AG04449 (cell line): ENCODE results near the gene METRNL.
A peak's percentile ranks its signal among the peaks of the same experiment; 100 is the strongest.

Experiments used
- CTCF ChIA-PET: fragments of 350-600 bp; formaldehyde crosslinking; extraction: SDS; loops from one replicate; lab custom pipeline; 2021; ENCODE audit warnings: antibody characterized with exemption; lab: Yijun Ruan, JAX
- POLR2A ChIA-PET: fragments of 400-600, 350-600 bp; formaldehyde crosslinking; extraction: SDS; loops from one replicate; lab custom pipeline; 2020; ENCODE audit warnings: antibody characterized with exemption, inconsistent platforms; lab: Yijun Ruan, JAX
- DNase-seq: peaks from one replicate; pipeline ENCODE4 v3.0.0-alpha.2; 2010; ENCODE audit warnings: low read depth, low spot score
- H3K4me3 ChIP-seq: 2 replicates; pipeline ENCODE4 v1.5.1; 2011; ENCODE audit warnings: low read depth, mild to moderate bottlenecking, control low read depth, low read length
- TF ChIP-seq, protein P1 (sequence below): IDR thresholded peaks from one replicate; pipeline ENCODE4 v1.5.1; 2011; ENCODE audit warnings: mild to moderate bottlenecking, moderate library complexity, low read length, control low read depth, inconsistent platforms; ENCODE audit not compliant: insufficient read depth; ENCODE audit errors: missing control alignments

The METRNL gene

DNA sequence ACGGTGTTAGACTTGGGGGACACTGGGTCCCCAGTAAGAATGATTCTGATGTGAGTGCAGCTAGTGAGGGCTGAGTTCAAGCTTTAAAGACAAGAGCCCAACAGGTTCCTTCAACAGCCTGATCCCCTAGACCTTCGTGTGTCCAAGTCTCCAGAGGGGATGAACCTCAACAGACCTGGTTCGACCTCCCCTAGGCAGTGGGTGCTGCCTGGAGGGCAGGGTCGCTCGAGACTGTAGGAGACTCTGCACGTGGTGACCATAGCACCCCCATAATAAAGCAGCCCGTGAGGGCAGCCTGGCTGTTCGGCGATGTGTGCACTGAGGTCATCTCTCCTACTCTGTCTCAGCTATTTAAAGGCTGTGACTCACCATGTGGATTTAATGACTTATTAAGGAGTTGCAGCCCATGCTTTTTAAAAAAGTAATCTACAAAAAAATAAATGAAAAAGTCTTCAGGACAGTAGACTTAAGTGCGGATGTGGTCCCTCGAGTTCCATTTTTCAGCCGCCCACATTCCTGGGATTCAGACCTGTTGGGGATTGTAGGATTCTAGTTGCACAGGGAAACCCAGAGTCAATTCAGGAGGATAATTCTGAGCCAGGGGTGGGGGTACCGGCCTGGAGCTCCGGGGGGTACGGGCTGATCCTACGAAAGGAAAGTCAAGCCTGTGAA is 23.4 kb upstream of the METRNL start:
- TF ChIP-seq, protein P1, sequence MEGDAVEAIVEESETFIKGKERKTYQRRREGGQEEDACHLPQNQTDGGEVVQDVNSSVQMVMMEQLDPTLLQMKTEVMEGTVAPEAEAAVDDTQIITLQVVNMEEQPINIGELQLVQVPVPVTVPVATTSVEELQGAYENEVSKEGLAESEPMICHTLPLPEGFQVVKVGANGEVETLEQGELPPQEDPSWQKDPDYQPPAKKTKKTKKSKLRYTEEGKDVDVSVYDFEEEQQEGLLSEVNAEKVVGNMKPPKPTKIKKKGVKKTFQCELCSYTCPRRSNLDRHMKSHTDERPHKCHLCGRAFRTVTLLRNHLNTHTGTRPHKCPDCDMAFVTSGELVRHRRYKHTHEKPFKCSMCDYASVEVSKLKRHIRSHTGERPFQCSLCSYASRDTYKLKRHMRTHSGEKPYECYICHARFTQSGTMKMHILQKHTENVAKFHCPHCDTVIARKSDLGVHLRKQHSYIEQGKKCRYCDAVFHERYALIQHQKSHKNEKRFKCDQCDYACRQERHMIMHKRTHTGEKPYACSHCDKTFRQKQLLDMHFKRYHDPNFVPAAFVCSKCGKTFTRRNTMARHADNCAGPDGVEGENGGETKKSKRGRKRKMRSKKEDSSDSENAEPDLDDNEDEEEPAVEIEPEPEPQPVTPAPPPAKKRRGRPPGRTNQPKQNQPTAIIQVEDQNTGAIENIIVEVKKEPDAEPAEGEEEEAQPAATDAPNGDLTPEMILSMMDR = no peak
- DNase-seq = peak; percentile 54
- H3K4me3 ChIP-seq = no peak overlapping the region
- POLR2A ChIA-PET = no interaction called here
- CTCF ChIA-PET = no interaction called here

DNA sequence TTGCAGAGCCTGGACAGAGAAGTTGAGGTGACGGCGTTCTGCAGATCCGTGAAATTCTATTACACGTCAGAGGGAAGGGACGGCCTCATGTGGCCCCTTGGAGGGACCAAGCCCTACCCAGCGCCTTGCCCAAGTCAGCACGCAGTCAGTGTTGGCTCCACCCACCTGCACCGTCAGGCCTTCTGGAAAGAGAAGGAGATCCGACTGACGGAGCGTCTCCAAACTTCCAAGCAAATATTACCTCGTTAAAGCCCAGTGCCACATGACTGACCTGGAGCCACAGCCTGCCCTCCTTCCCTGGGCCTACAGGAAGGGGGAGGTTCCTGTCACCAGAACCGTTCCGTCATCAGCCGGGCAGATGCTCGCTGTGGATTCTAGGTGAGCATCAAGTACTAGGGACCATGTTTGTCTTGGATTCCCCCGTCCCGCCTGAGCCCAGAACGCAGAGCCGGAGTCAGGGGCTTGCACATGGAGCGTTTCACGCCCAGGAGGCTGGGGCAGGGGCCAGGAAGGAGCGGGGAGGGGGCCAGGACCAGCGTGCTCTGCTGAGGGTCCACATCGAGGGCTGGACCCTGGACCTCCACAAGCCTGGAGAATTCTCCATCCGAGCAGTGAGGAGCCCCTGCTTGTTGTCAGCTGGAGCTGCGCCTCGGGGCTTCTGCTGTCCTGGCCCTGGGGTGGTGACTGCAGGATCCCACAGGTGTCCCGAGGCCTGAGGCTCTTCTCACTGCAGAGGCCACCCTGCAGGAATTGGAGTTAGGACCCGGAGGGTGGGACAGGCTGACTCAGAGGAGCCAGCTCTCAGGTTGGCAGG is 22.6 kb upstream of the METRNL start:
- TF ChIP-seq, protein P1 = no peak
- CTCF ChIA-PET = interaction anchor here (1.5 kb wide), 1 partner anchor 147 kb away, joined by 3 read pairs; no protein-coding TSS in a partner anchor
- DNase-seq = no peak
- H3K4me3 ChIP-seq = no peak overlapping the region
- POLR2A ChIA-PET = no interaction called here

DNA sequence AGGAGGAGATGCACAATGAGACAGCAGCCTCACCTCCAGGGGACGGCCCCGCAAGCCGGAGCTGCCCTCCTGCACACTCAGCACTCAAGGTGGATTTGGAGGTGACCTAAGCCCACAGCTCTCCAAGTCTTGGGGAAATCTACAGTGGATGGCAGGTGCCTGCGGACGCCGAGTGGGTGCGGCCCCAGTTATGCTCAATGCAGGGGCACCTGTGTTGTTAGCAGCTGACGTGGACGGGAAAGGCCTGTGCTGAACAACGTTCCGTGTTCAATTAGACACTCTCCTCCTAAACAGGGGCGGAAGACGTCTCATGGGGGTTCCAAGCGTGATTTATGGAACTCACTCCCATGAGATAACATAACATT is 22.0 kb upstream of the METRNL start:
- POLR2A ChIA-PET = no interaction called here
- TF ChIP-seq, protein P1 = no peak
- no peak for DNase-seq
- H3K4me3 ChIP-seq = no peak overlapping the region
- CTCF ChIA-PET = interaction anchor here (1.5 kb wide), 1 partner anchor 147 kb away, joined by 3 read pairs; no protein-coding TSS in a partner anchor

DNA sequence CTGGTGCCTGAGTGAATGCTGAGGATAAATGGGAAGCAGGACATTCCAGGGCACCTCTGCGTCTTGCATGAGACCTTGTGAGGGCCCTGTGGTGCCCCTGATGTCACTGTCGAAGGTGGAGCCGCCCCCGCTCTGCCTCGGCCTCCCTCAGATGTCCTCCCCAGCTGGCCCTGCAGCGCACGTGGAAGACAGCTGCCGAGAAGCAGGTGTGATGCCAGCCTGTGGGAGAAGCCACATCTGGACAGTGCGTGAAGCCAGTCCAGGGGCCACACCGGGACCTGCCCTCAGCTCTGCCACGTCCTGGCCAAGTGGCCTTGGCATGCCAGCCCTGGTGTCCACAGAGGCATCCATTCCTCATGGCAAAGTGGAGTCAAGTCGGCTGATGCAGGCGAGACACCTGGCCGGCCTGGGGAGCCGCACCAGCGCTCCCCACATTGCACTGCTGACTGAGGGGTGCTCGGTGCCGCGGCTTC is 21.6 kb upstream of the METRNL start:
- no peak overlapping the region for H3K4me3 ChIP-seq
- ChIA-PET CTCF (interaction anchor here (1.5 kb wide), 1 partner anchor 146 kb away, joined by 3 read pairs; no protein-coding TSS in a partner anchor), POLR2A (no interaction called here)
- TF ChIP-seq, protein P1 = no peak
- no peak for DNase-seq

DNA sequence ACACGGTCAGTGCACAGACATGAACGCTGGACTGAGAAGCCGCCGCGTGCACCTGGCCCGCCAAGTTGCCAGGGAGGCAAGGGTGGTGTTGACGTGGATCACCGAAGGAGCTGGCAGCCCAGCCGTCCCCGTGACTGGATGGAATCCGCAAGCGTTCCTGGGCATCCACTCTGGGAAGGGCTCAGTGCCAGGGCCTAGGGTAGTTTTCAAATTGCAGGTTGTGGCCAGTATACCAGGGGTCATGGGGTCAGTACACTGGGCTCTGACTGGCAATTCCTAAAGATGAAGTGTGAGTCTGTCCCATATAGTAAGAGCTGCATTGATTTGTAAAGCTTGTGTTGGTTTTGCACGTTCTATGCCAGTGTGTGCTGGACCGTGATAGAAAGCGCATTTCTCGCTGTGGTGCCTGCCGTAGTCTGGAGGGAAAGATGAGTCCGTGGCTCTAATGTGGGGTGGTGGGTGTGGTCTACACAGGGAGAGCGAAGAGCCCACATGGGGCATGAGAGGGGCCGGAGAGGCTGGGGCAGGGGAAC is 21.1 kb upstream of the METRNL start:
- ChIA-PET CTCF (interaction anchor here (1.5 kb wide), 1 partner anchor 146 kb away, joined by 3 read pairs; no protein-coding TSS in a partner anchor), POLR2A (no interaction called here)
- DNase-seq = no peak
- TF ChIP-seq, protein P1 = no peak
- H3K4me3 ChIP-seq = no peak overlapping the region

DNA sequence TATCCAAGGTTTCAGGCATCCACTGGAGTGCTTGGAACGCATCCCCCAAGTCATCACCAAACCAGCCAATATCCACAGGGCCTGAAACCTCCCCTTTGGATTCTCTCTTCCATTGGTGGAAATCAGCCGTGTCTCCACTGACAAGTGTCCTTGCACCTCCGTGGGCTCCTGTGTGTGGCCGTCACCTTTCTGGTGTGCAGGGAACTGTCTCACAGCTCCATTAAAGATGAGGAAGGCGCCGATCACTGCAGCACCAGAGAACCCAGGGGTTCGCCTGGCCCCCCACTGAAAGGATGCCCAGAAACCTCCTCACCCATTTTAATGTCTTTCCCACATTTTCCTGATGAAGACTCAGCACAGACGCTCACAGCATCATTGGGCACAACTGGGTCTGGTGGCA is 17.8 kb upstream of the METRNL start:
- ChIA-PET CTCF (no interaction called here), POLR2A (no interaction called here)
- no peak for DNase-seq
- H3K4me3 ChIP-seq = no peak overlapping the region
- TF ChIP-seq, protein P1 = no peak
